NCI-H524 treated with DMSO at 0.1 percent for 48 hours (cell line): Measurements from ENCODE around the gene MAGEA11.
"Not testable (repeated sequence)": the region's sequence is repeated elsewhere in the genome, so short reads cannot be mapped to it uniquely, and the experiment has no call there.

Experiments used
- DNase-seq: peaks from one replicate; lab custom pipeline; 2025; lab: John Stamatoyannopoulos, UW

MAGEA11 gene

DNA sequence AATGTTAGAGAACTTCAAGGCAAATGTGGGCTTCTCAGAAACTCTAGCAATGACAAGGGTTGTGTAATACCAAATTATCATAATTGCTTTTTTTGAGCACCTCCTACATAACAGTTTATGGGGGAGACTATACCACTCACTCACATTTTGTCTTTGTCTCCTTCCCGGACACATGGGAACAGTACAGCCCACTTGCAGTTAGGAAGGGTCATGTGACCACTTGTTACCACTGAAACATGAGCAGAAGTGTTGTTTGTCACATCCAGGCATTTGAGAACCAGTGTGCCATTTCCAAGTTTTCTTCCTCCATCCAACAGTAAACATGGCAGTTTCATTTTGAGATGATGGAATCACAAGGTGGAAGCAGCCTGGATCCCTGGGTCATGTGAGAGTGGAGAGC lies 6.9 kb downstream of the MAGEA11 start:
- DNase-seq = no peak

DNA sequence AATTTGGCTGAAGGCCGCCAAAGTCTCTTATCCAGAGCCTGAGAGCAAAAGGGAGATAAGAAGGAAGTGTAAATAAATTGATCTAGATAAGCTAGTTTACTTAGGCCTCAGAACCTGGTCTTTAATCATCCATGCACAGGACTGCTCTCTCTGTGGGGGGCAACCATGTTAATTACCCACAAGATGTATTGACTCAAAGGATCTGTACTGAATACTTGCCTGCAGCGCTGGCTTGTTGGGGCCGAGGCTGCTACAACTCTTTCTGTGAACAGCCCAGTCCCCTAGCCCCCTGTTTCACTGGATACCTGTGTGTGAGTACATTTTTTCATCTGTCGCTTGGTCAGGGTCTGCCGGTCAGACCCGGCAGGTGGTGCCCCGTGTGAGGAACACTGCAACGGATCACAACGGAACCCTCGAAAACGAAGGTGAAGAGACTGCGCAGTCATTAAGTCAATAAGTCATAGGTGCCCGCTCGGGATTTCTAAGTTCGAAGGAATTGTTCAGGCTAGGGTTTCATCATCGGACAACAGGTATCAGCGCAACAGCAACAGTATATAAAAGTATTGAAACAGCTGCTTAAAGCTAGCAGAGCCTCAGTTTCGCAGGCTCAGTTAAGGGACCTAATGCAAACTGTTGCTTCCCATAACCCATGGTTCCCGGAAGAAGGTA lies 8.3 kb downstream of the MAGEA11 start:
- no peak for DNase-seq

DNA sequence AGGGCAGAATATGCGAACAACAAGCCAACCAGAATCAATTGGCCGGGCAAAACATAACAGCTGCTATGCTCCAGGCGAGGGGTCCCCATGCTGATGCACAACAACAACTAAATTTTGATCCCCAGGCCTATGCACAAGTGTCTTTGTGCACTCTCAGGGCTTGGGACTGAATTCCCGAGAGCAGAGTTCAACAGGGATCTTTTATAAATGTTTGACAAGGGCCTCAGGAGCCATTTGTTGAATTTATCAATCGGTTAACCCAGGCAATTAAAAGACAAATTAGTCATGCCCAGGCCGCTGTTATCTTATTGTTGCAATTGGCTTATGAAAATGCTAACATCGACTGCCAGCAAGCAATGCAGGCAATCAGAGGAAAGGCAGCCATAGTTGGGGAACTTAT lies 9.4 kb downstream of the MAGEA11 start:
- DNase-seq = not testable (repeated sequence)

DNA sequence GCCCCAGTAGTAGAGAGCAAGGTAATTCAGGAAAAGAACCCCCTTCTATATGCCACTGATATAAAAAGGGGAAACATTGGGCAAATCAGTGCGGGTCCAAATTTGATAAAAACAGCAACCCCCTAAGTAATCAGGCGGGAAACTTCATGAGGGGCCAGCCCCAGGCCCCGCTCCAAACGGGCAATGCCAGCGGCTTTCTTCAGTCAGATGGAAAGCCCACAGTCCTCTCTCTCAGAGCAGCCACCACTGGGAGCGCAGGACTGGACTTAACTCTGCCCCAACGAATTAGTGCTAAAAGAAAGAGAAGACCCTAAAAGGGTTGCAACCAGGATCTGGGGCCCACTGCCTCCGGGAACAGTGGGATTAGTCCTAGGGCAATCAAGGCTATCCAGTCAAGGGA lies 9.9 kb downstream of the MAGEA11 start:
- no peak for DNase-seq

DNA sequence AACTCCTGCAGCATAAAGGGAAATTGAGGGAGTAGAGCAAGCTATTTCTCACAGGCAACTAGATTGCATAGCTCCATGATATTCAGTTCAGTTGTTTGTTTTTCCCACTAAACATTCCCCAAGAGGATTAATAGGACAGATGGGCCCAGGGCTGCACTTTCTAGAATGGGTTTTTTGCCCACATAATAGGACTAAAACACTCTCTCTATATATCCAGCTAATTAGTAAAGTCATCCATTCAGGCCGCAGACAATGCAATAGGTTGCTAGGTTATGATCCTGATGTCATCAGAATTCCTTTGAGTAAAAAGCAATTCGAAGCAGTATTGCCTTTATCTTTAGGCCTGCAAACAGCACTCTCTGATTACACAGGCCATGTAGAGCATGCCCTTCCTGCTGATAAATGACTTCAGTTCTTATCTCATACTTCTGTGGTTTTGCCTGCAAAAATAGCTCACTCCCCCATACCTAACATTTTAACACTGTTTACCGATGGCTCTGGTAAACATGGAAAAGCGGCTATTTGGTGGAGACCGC lies 11.8 kb downstream of the MAGEA11 start:
- DNase-seq = not testable (repeated sequence)

DNA sequence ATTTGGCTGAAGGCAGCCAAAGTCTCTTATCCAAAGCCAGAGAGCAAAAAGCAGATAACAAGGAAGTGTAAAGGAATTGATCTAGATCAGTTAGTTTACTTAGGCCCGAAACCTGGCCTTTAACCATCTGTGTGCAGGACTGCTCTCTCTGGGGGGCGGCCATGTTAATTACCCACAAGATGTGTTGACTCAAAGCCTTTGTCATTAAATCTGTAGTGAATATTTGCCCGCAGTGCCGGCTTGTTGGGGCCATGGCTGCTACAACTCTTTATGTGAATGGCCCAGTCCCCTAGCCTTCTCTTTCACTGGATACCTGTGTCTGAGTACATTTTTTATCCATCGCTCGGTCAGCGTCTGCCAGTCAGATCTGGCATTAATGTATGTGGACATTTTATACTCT lies 15.4 kb downstream of the MAGEA11 start:
- not testable (repeated sequence) for DNase-seq

DNA sequence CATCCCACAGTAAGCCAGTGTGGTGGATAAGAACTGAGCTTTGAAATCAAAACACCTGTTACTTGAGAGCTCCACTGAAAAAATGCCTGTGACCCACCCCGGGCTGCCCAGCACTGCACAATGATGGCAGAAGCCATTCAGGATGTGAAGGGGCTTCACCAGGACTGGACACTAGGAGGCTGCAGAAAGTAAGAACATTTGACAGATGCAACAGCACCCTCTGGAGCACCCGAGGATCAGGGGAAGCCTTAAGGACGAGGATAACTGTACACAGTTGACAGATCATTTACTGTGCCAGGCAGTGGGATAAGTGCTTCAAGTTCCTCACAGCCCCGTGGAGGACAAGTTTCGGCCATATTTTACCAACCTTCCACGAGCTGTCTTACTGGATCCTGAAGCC lies 30.4 kb downstream of the MAGEA11 start:
- DNase-seq = not testable (repeated sequence)

DNA sequence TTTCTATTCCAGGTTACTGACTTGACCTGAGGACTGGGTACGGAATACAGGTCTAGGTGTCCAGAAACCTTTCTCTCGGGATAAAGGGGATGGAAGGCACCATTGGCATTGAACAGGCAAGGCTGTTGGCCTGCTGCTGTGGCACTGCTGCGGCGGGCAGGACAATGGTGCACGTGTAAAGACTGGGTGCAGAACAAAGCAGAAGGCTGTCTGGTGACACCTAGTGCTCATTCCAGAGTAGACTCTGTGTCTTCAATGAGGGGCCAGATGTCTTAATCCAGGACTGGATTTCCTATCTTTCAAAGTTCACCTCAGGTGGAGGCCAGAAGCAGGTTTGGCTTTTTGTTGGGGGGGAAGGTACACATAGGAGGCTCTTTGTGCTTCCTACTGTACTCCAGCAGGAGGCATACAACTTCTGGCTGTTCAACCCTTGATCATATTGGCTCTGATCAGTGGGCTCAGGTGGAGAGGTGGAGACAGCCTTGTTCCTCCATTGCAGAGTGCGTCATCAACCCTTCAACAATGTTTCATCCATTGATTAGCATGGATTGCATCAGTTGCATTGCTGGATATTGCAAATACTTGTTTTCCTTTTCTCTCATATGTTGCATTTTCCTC lies 34.6 kb downstream of the MAGEA11 start:
- not testable (repeated sequence) for DNase-seq

DNA sequence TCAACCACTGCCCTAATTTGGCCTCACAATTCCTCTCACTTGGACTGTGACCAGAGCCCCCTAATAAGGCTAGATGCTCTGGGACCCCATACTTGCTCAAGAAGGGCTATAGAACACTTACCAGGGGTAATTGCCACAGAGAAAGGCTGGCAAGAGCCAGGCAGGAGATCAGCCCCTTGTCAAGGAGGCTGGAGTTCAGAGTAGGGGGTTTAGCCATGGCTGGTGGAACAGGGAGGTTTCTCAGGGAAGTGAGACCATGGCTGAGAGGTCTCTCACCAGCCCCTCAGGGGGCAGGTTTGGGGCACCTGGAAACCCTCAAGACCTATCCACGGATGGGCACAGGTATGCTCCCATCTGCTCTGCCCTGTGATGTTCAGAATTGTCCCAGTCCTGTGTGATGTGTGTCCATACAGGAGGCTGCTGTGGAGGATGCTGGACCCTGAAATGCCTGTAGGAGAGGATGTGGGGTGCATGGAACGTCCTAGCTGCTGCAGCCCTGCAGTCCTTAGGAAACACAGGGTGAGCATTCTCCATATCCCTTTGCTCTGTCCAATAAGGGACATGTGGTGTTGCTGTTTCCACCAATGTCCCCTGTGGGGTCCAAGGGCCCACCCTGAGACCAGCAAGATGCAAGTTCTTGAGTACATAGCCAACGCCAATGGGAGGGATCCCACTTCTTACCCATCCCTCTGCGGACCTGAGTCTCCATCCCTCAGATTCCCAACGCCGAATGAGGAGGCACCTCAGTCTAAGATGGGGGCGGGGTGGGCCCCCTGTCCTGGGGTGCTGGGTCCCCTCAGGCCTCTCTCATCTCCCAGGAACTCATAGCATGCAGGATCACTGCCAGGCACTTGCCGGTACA lies 45.6 kb downstream of the MAGEA11 start:
- DNase-seq = no peak

DNA sequence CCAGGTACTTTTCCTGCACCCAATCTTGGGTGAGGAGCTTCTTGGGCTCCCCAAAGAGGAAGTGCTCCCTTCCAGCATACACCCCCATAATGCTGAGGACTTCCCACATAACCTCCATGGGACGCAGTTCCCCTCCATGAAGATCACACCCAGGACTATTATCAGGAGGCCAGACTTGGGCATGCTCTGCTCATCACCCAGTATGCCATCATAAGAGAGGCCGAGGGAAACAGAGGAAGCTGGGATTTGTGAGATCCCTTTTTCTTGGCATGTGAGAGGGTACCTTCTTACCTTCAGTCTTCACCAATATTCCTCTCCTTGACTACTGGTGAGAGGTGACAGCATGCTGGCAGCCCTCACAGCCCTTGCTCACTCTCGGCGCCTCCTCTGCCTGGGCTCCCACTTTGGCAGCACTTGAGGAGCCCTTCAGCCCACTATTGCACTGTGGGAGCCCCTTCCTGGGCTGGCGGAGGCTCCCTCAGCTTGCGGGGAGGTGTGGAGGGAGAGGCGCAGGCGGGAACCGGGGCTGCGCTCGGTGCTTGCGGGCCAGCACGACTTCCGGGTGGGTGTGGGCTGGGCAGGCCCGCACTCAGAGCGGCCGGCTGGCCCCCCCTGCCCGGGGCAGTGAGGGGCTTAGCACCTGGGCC lies 46.3 kb downstream of the MAGEA11 start:
- DNase-seq = no peak

DNA sequence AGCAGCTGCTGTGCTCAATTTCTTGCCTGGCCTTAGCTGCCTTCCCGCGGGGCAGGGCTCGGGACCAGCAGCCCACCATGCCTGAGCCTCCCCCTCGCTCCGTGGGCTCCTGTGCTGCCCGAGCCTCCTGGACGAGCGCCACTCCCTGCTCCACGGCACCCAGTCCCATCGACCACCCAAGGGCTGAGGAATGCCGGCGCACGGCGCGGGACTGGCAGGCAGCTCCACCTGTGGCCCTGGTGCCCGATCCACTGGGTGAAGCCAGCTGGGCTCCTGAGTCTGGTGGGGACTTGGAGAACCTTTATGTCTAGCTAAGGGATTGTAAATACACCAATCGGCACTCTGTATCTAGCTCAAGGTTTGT lies 46.8 kb downstream of the MAGEA11 start:
- DNase-seq = not testable (repeated sequence)

DNA sequence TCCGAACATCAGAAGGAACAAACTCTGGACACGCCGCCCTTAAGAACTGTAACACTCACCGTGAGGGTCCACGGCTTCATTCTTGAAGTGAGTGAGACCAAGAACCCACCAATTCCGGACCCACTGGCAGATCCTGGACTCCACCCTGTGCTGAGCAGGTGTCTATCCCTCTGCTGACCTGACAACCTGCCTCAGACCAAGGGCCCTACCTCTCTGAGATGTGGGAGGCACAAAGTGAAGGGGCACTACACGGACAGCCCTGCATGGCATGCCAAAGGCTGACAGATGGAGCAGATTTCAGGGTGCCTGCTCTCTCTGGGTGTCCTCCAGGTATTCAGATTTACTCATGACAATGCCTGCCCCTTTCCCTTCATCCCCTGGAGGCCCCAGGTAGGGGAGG lies 48.0 kb downstream of the MAGEA11 start:
- DNase-seq = no peak

DNA sequence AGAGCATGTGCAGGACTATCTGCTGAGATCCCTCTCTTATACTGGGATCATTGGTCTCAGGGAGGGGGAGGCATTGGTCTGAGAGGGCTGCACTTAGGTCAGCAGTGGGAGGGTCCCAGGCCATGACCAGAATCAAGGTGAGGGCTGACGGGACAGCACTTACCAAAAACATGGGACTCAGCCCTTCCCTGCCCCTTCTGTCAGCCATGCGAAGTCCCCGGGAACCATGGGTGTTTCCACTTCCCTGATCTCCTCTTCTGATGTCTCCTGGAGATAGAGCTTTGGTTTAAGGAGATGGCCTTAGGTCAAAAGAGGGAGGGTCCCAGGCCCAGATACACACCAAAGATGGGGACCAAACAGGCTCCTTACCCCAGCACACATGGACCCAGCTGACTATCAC lies 49.1 kb downstream of the MAGEA11 start:
- no peak for DNase-seq

DNA sequence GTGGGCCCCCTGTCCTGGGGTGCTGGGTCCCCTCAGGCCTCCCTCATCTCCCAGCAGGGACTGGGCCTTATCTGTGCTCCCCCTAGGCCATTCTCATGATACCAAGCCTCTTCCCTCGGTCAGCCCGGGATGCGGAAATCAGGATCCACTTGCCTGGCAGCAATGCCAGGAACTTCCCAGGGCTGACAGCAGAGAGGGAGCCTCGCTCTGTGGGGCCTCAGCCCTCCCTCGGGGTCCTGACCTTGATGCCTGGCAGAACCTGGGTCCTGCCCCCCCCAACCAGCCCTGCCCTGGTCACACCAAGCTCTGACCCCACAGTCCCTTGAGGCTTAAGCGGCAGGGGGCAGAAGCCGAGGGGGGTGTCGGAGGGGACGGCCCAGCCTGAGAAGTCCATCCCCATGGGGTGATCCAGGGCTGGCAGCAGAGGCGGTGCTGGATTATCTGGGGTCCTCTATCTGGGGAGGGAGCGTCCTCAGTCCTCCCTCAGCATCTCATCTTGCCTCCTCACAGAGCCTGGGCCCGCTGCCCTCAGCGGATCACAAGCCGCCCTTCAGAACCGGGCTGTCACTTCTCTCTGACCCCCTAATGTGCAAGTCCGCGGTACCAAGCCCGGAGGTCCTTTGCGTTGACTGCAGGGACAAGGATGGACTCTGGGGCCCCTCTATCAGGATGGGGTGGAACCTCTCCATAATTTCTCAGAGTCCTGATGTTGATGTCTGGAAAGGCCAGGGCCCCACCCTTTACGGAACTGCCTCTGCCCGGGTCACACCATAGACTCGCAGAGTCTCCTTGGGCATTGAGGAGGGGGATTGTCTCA lies 50.2 kb downstream of the MAGEA11 start:
- DNase-seq = not testable (repeated sequence)

DNA sequence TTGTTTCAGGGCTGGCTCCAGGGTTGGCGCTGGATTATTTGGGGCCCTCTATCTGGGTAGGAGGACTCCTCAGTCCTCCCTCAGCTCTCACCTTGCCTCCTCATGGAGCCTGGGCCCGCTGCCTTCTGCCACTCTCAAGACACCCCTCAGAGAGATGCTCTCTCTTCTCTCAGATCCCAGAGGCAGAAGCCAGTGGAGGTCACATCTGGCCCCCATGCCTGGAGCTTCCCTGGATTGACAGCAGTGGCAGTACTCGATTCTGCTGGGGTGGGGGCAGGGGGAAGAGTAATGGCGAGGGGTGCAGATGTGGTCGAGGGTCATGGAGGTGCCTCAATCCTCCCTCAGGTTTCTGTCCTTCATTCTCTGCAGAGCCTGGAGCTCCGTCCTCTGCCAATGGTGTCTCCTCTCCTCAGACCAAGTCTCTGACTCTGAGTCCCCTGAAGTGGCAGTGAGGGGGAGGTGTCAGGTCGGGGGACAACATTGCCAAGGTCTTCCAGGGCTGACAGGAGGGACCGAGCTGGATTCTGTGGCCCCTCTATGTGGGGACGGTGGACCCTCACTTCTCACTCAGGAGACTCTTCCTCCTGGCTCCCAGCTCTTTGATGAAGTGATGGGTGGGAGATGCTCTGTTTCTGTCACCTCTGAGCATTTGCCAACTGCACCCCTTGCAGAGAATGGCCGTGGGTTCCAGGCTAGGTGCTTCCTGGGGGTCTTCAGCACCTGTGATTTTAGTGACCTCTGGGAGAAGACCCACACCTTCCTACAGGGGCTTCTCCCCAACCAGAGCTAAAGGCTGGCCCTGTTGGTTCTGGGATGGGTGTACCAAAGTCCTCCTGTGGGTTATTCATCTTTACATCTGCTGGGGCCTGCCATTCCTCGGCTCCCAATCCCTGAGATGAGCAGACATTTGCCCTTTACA lies 51.1 kb downstream of the MAGEA11 start:
- DNase-seq = no peak
